ENCODE data around the gene ZNF408.
"Not testable (repeated sequence)": the region's sequence is repeated elsewhere in the genome, so short reads cannot be mapped to it uniquely, and the experiment has no call there.

The ZNF408 gene

DNA sequence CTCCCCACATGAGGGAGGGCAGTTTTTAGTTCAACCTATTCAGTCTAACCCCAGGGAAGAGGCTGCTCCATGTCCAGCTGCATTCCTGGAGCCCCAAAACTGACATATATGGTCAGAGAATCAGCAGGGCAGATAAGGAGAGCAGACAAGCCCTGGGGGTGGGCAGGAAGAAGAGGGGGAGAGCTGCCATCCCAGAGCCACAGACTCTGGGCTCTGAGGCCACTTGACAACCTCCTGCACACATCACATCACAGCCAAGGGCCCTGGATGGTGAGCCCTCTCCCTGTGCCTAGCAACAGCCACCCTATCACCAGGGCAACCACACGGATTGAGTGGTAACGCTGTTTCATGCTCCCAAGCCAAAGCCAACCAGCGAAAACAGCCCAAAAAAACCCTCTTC, 3.5 kb upstream of the ZNF408 start:
- Mint-ChIP-seq H3K36me3 (ENCODE audit: low read depth) (peaks cover 79% of the 10 kb centered on the region), H3K4me1 (ENCODE audit: low read depth) (peaks cover 39% of the 10 kb centered on the region), H3K4me3 (no peak overlapping the region), H3K9me3 (no peaks in the 10 kb centered on the region), H3K27me3 (no peaks in the 10 kb centered on the region), H3K27ac (no peak overlapping the region)
- intact Hi-C loops (cut with micrococcal nuclease): no loop called here

DNA sequence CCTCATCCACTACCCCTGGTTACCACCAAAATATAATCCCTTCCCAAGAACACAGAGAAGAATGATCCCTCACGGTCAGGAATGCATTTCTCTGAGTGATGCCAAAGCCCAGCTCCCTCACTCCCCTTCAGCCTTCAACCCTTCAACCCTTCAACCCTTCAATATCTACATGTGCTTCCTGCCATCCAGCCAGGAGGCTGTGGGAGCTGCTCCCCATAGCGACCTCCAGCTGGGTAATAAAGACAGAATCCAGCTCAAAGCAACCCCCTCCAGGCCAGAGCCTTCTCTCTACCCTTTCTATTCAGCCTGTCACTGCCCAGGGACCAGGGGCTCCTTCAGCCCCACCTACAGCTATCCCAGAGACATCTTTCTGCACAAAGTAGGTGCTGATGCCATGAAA, 3.1 kb upstream of the ZNF408 start:
- Mint-ChIP-seq H3K27me3 (no peaks in the 10 kb centered on the region), H3K27ac (no peak overlapping the region), H3K4me3 (no peak overlapping the region), H3K9me3 (no peaks in the 10 kb centered on the region), H3K36me3 (ENCODE audit: low read depth) (peaks cover 79% of the 10 kb centered on the region), H3K4me1 (ENCODE audit: low read depth) (peaks cover 43% of the 10 kb centered on the region)
- intact Hi-C loops (cut with micrococcal nuclease): no loop called here

DNA sequence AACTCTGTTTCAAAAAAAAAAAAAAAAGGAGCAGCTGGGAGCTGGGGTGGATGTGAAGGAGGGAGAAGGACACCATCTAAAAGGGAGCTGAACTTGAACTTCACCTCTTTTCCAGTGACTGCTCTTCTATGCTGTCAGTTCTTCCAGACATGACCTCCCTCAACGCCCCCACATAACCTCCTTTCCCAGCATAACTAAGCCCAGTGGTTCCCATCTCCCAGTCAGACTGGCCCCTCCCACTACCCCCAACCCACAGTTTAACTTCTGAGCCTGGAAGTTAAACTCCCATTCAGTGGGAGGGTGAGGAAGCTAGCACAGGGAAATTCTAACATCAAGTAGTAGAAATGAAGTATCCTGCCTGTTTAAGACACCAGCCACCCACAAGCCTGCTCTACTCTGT, 2.2 kb upstream of the ZNF408 start:
- no peaks in the 10 kb centered on the region for H3K27me3 Mint-ChIP-seq
- intact Hi-C loops (cut with micrococcal nuclease): no loop called here
- H3K4me3 Mint-ChIP-seq: no peak overlapping the region
- peaks cover 79% of the 10 kb centered on the region for H3K36me3 Mint-ChIP-seq (ENCODE audit: low read depth)
- H3K9me3 Mint-ChIP-seq: no peaks in the 10 kb centered on the region
- no peak overlapping the region for H3K27ac Mint-ChIP-seq
- H3K4me1 Mint-ChIP-seq (ENCODE audit: low read depth): peaks cover 47% of the 10 kb centered on the region

DNA sequence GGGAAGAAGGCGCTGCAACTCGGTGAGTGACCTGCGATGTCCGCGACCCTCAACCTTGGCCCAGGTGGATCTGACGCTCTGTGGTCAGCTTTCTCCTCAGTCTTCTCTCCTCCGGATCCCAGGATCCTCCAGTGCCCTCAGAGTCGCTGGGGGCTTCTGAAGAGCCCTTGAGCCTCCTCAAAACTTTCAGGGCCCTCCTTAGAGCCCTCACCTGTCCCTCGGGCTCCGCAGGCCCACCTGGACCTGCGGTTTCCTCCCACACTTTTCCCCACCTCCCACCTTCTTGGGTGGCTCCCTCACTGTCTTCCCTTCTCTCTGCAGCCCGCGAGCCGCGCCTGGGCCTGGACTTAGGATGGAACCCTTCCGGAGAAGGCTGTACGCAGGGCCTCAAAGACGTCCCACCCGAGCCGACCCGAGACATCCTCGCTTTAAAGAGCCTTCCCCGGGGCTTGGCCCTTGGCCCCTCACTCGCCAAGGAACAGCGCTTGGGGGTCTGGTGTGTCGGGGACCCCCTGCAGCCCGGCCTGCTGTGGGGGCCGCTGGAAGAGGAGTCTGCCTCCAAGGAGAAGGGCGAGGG, 335 bp downstream of the ZNF408 start:
- peaks cover 79% of the 10 kb centered on the region for H3K36me3 Mint-ChIP-seq (ENCODE audit: low read depth)
- intact Hi-C loops (cut with micrococcal nuclease): loop anchor here (2.0 kb wide), 1 partner anchor 84 kb away; the partner anchor contains the start of genes ATG13 and HARBI1
- H3K27ac Mint-ChIP-seq: peak overlapping the region; percentile 99
- H3K9me3 Mint-ChIP-seq: no peaks in the 10 kb centered on the region
- peak overlapping the region; percentile 95 for H3K4me3 Mint-ChIP-seq
- no peaks in the 10 kb centered on the region for H3K27me3 Mint-ChIP-seq
- peaks cover 43% of the 10 kb centered on the region for H3K4me1 Mint-ChIP-seq (ENCODE audit: low read depth)

DNA sequence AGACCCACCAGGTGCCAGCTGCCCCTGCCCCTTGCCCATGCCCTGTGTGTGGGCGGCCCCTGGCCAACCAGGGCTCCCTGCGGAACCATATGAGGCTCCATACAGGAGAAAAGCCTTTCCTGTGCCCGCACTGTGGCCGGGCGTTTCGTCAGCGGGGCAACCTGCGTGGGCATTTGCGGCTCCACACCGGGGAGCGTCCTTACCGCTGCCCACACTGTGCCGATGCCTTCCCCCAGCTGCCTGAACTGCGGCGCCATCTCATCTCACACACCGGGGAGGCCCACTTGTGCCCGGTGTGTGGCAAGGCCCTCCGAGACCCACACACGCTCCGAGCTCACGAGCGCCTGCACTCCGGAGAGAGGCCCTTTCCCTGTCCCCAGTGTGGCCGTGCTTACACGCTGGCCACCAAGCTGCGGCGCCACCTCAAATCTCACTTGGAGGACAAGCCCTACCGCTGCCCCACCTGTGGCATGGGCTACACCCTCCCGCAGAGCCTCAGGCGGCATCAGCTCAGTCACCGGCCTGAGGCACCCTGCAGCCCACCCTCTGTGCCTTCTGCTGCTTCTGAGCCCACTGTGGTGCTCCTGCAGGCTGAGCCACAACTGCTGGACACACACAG, 4.3 kb downstream of the ZNF408 start:
- no peak overlapping the region for H3K4me3 Mint-ChIP-seq
- H3K4me1 Mint-ChIP-seq (ENCODE audit: low read depth): peaks cover 20% of the 10 kb centered on the region
- H3K36me3 Mint-ChIP-seq (ENCODE audit: low read depth): peaks cover 83% of the 10 kb centered on the region
- no peak overlapping the region for H3K27ac Mint-ChIP-seq
- no peaks in the 10 kb centered on the region for H3K27me3 Mint-ChIP-seq
- no peaks in the 10 kb centered on the region for H3K9me3 Mint-ChIP-seq
- intact Hi-C loops (cut with micrococcal nuclease): no loop called here

DNA sequence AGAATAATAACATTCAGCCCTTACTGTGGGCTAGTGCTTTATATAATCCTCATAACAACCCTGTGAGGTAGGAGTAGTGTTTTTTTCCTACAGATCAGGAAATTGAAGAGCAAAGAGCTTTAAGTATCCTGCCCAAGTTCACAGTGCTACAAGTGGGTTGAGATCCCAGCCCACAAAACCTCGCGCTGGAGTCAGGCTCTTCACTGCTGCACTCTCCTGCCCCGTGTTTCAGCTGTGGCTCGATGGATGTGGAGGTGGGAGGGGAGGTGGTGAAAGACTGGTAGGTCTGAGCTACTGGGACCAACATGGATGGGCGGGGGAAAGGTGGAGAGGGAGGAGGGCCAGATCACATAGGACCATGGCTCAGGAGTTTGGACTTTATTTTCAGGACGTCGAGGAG, 6.1 kb downstream of the ZNF408 start:
- peaks cover 12% of the 10 kb centered on the region for H3K4me1 Mint-ChIP-seq (ENCODE audit: low read depth)
- intact Hi-C loops (cut with micrococcal nuclease): no loop called here
- H3K36me3 Mint-ChIP-seq (ENCODE audit: low read depth): peaks cover 66% of the 10 kb centered on the region
- H3K4me3 Mint-ChIP-seq: no peak overlapping the region
- no peaks in the 10 kb centered on the region for H3K9me3 Mint-ChIP-seq
- H3K27me3 Mint-ChIP-seq: no peaks in the 10 kb centered on the region
- H3K27ac Mint-ChIP-seq: no peak overlapping the region

DNA sequence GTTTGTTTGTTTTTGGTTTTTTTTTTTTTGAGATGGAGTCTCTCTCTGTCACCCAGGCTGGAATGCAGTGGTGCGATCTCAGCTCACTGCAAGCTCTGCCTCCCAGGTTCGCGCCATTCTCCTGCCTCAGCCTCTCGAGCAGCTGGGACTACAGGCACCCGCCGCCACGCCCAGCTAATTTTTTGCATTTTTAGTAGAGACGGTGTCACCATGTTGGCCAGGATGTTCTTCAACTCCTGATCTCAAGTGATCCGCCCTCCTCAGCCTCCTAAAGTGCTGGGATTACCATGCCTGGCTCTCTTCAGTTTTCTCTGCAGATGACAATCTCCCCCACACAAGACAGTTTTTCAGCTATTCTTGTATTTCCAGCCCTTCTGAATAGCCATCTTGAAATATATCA, 8.5 kb downstream of the ZNF408 start:
- H3K27me3 Mint-ChIP-seq; H3K9me3 Mint-ChIP-seq; H3K27ac Mint-ChIP-seq; H3K4me1 Mint-ChIP-seq (ENCODE audit: low read depth); intact Hi-C loops (cut with micrococcal nuclease); H3K4me3 Mint-ChIP-seq: not testable (repeated sequence)
- H3K36me3 Mint-ChIP-seq (ENCODE audit: low read depth): peaks cover 42% of the 10 kb centered on the region

DNA sequence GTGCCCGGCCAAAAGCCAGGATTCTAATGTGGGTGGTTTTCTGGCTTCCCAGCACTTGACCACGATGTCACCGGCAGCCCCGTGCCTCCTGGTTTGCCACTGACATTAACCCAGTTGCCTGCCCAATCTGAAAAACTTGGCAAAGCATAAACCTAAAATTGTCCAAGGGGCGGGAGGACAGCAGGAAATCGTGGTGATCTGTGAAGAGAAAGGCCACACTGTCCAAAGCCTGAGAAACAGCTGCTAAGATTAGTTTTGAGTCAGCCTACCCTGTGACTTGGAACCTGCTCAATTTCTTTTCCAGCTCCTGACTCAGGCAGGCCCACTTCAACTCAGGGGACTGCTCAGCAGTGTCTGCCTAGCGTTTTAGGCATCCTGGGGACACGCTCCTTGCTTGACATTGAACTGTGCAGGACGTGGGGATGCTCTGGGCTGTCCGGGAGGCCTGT, 10.0 kb downstream of the ZNF408 start:
- intact Hi-C loops (cut with micrococcal nuclease): no loop called here
- Mint-ChIP-seq H3K36me3 (ENCODE audit: low read depth) (peaks cover 27% of the 10 kb centered on the region), H3K27ac (no peak overlapping the region)

DNA sequence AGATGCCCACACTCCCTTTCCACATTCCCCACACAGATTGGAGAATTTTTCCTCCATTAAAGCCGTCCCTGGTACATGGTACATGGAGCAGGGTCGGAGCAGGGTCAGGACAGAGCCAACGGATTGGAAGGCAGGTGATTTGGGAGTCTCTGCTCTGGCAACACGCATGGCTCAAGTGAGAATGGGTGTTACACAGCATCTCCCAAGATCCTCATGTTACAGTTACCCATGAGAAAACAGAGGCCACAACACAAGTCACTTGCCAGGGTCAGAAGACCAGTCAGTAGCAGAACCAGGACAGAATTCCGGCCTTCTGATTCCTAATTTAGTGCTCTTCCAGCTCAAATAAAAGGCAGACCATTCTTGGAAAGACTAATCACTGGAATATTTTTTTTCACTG, 10.5 kb downstream of the ZNF408 start:
- Mint-ChIP-seq H3K9me3 (no peaks in the 10 kb centered on the region), H3K36me3 (ENCODE audit: low read depth) (peaks cover 22% of the 10 kb centered on the region), H3K27ac (no peak overlapping the region), H3K4me1 (ENCODE audit: low read depth) (no peaks in the 10 kb centered on the region), H3K27me3 (no peaks in the 10 kb centered on the region), H3K4me3 (no peak overlapping the region)
- intact Hi-C loops (cut with micrococcal nuclease): no loop called here

More for the DNA sequence above, 10.0 kb downstream of the ZNF408 start:
- Mint-ChIP-seq H3K4me1 (ENCODE audit: low read depth) (no peaks in the 10 kb centered on the region), H3K4me3 (no peak overlapping the region), H3K27me3 (no peaks in the 10 kb centered on the region), H3K9me3 (no peaks in the 10 kb centered on the region)

DNA sequence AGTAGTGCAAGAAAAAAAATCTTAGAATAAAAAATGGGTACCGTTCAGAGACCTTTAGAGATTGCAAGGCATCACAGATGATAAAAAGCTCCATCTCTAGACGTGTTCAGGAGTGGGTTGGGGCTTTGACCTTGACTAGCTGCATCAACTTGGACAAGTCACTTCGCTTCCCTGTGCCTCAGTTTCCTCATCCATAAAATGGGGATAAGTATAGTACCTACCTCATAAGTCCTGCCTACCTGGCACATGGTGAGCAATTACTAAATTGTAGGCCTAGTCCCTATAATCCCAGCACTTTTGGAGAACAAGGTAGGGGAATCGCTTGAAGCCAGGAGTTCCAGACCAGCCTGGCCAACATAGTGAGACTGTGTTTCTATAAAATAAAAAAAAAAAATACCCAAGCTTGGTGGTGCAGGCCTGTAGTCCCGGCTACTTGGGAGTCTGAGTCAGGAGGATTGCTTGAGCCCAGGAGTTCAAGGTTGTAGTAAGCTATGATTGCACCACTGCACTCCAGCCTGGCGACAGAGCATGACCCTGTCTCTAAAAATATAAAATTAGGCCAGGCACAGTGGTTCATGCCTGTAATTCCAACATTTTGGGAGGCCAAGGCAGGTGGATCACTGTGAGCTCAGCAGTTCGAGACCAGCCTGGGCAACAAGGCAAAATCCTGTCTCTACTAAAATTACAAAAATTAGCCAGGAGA, 12.2 kb downstream of the ZNF408 start:
- H3K27me3 Mint-ChIP-seq: no peaks in the 10 kb centered on the region
- H3K4me3 Mint-ChIP-seq: no peak overlapping the region
- intact Hi-C loops (cut with micrococcal nuclease): no loop called here
- H3K9me3 Mint-ChIP-seq: no peaks in the 10 kb centered on the region
- H3K36me3 Mint-ChIP-seq (ENCODE audit: low read depth): peaks cover 5% of the 10 kb centered on the region
- H3K27ac Mint-ChIP-seq: no peak overlapping the region
- no peaks in the 10 kb centered on the region for H3K4me1 Mint-ChIP-seq (ENCODE audit: low read depth)

DNA sequence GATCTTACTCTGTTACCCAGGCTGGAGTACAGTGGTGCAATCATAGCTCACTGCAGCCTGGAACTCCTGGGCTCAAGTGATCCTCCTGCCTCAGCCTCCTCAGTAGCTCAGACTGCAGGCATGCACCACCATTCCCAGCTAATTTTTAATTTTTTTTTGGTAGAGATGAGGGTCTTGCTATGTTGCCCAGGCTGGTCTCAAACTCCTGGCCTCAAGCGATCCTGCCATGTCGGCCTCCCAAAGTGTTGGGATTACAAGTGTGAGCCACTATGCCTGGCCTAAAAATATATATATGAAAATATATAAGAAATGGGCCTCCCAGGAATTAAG, 17.0 kb downstream of the ZNF408 start:
- H3K36me3 Mint-ChIP-seq (ENCODE audit: low read depth); intact Hi-C loops (cut with micrococcal nuclease); H3K4me3 Mint-ChIP-seq; H3K27ac Mint-ChIP-seq; H3K9me3 Mint-ChIP-seq; H3K27me3 Mint-ChIP-seq; H3K4me1 Mint-ChIP-seq (ENCODE audit: low read depth): not testable (repeated sequence)

DNA sequence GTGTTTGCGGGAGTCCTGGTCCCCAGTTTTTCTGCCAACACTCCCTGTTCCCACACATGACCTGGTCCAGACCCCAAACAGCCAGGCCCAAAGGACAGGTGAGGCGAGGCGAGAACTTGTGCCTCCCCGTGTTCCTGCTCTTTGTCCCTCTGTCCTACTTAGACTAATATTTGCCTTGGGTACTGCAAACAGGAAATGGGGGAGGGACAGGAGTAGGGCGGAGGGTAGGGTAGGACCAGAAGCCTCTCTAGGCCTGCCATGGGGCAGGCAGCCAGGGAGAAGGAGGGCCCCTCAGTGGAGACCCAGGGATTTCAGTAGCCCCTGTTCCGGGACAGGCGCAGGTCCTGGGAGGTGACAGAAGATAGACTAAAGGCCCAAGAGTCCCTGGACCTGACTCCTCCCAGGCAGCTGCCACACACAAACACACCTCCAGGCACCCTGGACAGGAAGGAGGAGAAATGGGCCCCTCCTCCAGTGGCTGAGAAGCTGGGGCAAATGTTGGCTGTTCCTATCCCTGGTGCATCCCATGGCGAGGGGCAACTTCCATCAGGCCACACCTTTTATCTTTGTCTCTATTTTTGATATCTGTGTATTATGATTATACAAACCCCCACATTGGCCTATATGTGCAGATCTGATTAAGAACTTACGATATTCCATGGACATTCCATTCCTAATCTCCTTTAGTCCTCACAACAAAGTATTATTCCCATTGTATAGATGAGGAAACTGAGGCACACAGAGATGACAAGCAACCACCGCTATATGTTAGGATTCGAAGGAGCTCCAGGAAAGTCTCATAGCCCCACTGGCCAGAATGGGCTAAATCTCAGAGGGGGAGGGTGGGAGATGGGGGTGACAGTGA, 17.6 kb downstream of the ZNF408 start:
- no peak overlapping the region for H3K27ac Mint-ChIP-seq
- intact Hi-C loops (cut with micrococcal nuclease): no loop called here
- H3K36me3 Mint-ChIP-seq (ENCODE audit: low read depth): no peaks in the 10 kb centered on the region
- H3K4me3 Mint-ChIP-seq: no peak overlapping the region
- no peaks in the 10 kb centered on the region for H3K4me1 Mint-ChIP-seq (ENCODE audit: low read depth)
- no peaks in the 10 kb centered on the region for H3K27me3 Mint-ChIP-seq
- H3K9me3 Mint-ChIP-seq: no peaks in the 10 kb centered on the region

DNA sequence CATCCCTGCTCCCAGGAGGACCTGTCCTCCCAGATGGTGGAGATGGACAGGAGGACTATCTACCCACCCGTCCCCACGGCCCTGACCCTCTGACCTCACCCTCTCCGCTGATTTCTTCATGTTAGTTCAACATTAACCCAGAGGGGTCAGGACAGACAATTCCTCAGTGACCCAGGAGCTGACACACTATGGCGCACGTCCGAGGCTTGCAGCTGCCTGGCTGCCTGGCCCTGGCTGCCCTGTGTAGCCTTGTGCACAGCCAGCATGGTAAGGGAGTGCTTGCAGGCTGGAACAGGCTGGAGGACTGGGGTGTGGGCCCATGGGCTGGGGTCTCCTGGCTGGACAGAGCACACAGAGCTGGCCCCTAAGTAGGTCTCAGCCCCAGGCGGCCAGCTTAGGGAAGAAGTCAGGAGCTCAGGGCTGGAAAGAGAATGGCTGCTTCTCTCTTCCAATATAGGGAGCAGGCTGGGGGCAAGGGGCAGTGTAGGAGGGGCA, 18.3 kb downstream of the ZNF408 start, which contains the start of gene F2:
TSS of gene F2 (plus strand) at position 166 of the 495 bp plus-strand sequence. CDS start at position 189, 23 bp downstream.
- H3K36me3 Mint-ChIP-seq (ENCODE audit: low read depth): no peaks in the 10 kb centered on the region
- H3K27ac Mint-ChIP-seq: no peak within 1 kb of the TSS
- intact Hi-C loops (cut with micrococcal nuclease): no loop called here
- no peaks in the 10 kb centered on the region for H3K27me3 Mint-ChIP-seq
- H3K4me3 Mint-ChIP-seq: no peak within 1 kb of the TSS
- no peaks in the 10 kb centered on the region for H3K4me1 Mint-ChIP-seq (ENCODE audit: low read depth)
- no peaks in the 10 kb centered on the region for H3K9me3 Mint-ChIP-seq

Measured in dendritic cell treated with granulocyte-macrophage colony-stimulating factor and Interleukin-4, amounts not matched to agents 40 ng/mL and 50 ng/mL, for 4 days (primary cell).